Caco-2 (cell line): ENCODE results near the gene IQCF5. TPM values are rescaled to one million over a fixed set of nuclear protein-coding genes. Genes with fewer than 3 reads are reported as not detected.

Experiments used
- BruUV-seq: library from RNA; stranded (reverse); fragments of 400-500 nt; replicated peaks from 2 replicates; lab custom pipeline; 2021; lab: Mats Ljungman, UMichigan
- CTCF ChIA-PET: fragments of 300-600 bp; sonication (Branson Sonifier 250); formaldehyde crosslinking; loops from one replicate; lab custom pipeline; 2022; ENCODE audit warnings: antibody characterized with exemption; lab: Charles Lee
- POLR2A ChIA-PET: fragments of 300-600 bp; sonication (Branson Sonifier 250); formaldehyde crosslinking; loops from one replicate; lab custom pipeline; 2022; ENCODE audit warnings: antibody characterized with exemption; lab: Charles Lee
- DNase-seq, 2 experiments: peaks; one replicate each; pipeline versions ENCODE4 v3.0.0 to v3.0.0-alpha.2; 2020 to 2022
- H3K27me3 ChIP-seq: replicated peaks from 2 replicates; pipeline ENCODE4 v1.6.0; 2011; ENCODE audit warnings: low read length; ENCODE audit not compliant: control insufficient read depth, insufficient read depth
- H3K36me3 ChIP-seq: 2 replicates; pipeline ENCODE4 v1.5.1; 2011; ENCODE audit warnings: low read length; ENCODE audit not compliant: control insufficient read depth, insufficient read depth
- H3K4me1 ChIP-seq: fragments of 250-450 bp; sonication (Bioruptor Pico); 2 replicates; pipeline ENCODE4 v1.5.1; 2020; ENCODE audit warnings: mild to moderate bottlenecking
- H3K4me3 ChIP-seq: 2 replicates; pipeline ENCODE4 v1.5.1; 2011; ENCODE audit warnings: low read depth, mild to moderate bottlenecking, control low read depth, low read length
- H3K9me3 ChIP-seq: fragments of 250-450 bp; sonication (Bioruptor Pico); 2 replicates; pipeline ENCODE4 v1.5.1; 2020; ENCODE audit warnings: mild to moderate bottlenecking, moderate library complexity
- H3K27ac Mint-ChIP-seq: one replicate; pipeline ENCODE4 v1.8.0; 2022; ENCODE audit warnings: mixed read lengths; ENCODE audit not compliant: unreplicated experiment
- H3K27me3 Mint-ChIP-seq: one replicate; pipeline ENCODE4 v1.8.0; 2022; ENCODE audit warnings: mixed read lengths; ENCODE audit not compliant: insufficient read depth, unreplicated experiment
- H3K36me3 Mint-ChIP-seq: one replicate; pipeline ENCODE4 v1.8.0; 2022; ENCODE audit warnings: mild to moderate bottlenecking, mixed read lengths; ENCODE audit not compliant: insufficient read depth, unreplicated experiment
- H3K4me1 Mint-ChIP-seq: one replicate; pipeline ENCODE4 v1.8.0; 2022; ENCODE audit warnings: low read depth, mixed read lengths; ENCODE audit not compliant: unreplicated experiment
- H3K4me3 Mint-ChIP-seq: one replicate; pipeline ENCODE4 v1.8.0; 2022; ENCODE audit warnings: mild to moderate bottlenecking, moderate library complexity, mixed read lengths; ENCODE audit not compliant: unreplicated experiment
- H3K9me3 Mint-ChIP-seq: one replicate; pipeline ENCODE4 v1.8.0; 2022; ENCODE audit warnings: mixed read lengths; ENCODE audit not compliant: unreplicated experiment
- CTCF ChIP-seq, 2 experiments: fragments of 200-600 bp in 1 of 2; IDR thresholded peaks; 1 replicate in 1 of 2; 2 replicates in 1 of 2; pipeline versions ENCODE4 v1.5.1 to v1.8.0; 2011 to 2022; ENCODE audit warnings: antibody characterized with exemption in 1 of 2, control low read depth in 1 of 2, inconsistent platforms in 1 of 2, low read depth in 1 of 2, low read length in 1 of 2, mild to moderate bottlenecking in 1 of 2, moderate library complexity in 1 of 2; ENCODE audit not compliant: insufficient read depth in 1 of 2, severe bottlenecking in 1 of 2, unreplicated experiment in 1 of 2
- intact Hi-C: fragments of 100-400 bp; cut with micrococcal nuclease; formaldehyde crosslinking; loops from one replicate; pipeline ENCODE4 v1.10.0; 2022; ENCODE audit not compliant: unreplicated experiment
- total RNA-seq: library from RNA; stranded (reverse); gene quantifications from 2 replicates; pipeline ENCODE4 v1.2.3, GENCODE V29; 2022

The IQCF5 gene
- total RNA-seq, 1 experiment from 2014 or later: not detected

- H3K4me1 ChIP-seq: no peaks in the 10 kb centered on the region
- no peaks in the 10 kb centered on the region for H3K36me3 Mint-ChIP-seq
- no peak overlapping the region for H3K4me3 Mint-ChIP-seq
- BruUV-seq: no TSS peak
- ChIA-PET CTCF (no interaction called here), POLR2A (no interaction called here)
- peaks cover 7% of the 10 kb centered on the region; the same call in 1 of the 2 replicates for H3K9me3 ChIP-seq
- no peaks in the 10 kb centered on the region; the same call in 1 of the 2 replicates for H3K27me3 ChIP-seq
- no peak for DNase-seq
- peaks cover 35% of the 10 kb centered on the region for H3K27me3 Mint-ChIP-seq
- no peak for TF ChIP-seq CTCF (IDR thresholded peaks at IDR 0.05; ENCODE audit: insufficient read depth in 1 of 2, low read depth in 1 of 2, low read length in 1 of 2, severe bottlenecking in 1 of 2, unreplicated experiment in 1 of 2)
- H3K4me3 ChIP-seq: no peak overlapping the region
- no peaks in the 10 kb centered on the region for H3K36me3 ChIP-seq
- intact Hi-C loops: no loop called here
- peaks cover 14% of the 10 kb centered on the region for H3K9me3 Mint-ChIP-seq
- no peaks in the 10 kb centered on the region for H3K4me1 Mint-ChIP-seq
- no peak overlapping the region for H3K27ac Mint-ChIP-seq
Measured at GRCh38 chr3:51845129-51845528, 30.3 kb downstream of the IQCF5 start.

GRCh38 chr3:51836606-51837005 is 38.8 kb downstream of the IQCF5 start:
- BruUV-seq: no TSS peak

GRCh38 chr3:51830836-51831385 is 44.5 kb downstream of the IQCF5 start:
- CTCF ChIA-PET: no interaction called here
- Histone ChIP-seq H3K9me3 (peaks cover 5% of the 10 kb centered on the region), H3K36me3 (no peaks in the 10 kb centered on the region), H3K4me3 (no peak overlapping the region), H3K27me3 (no peaks in the 10 kb centered on the region), H3K4me1 (no peaks in the 10 kb centered on the region)
- H3K9me3 Mint-ChIP-seq: peaks cover 27% of the 10 kb centered on the region
- no TSS peak for BruUV-seq
- intact Hi-C loops: no loop called here
- H3K4me3 Mint-ChIP-seq: no peak overlapping the region
- no peak overlapping the region for H3K27ac Mint-ChIP-seq
- H3K4me1 Mint-ChIP-seq: no peaks in the 10 kb centered on the region
- H3K36me3 Mint-ChIP-seq: no peaks in the 10 kb centered on the region
- POLR2A ChIA-PET: no interaction called here
- no peak for DNase-seq
- peaks cover 11% of the 10 kb centered on the region for H3K27me3 Mint-ChIP-seq
- no peak for TF ChIP-seq CTCF (IDR thresholded peaks at IDR 0.05; ENCODE audit: insufficient read depth in 1 of 2, low read depth in 1 of 2, low read length in 1 of 2, severe bottlenecking in 1 of 2, unreplicated experiment in 1 of 2)

More at GRCh38 chr3:51836606-51837005, 38.8 kb downstream of the IQCF5 start:
- ChIA-PET CTCF (no interaction called here), POLR2A (no interaction called here)
- Mint-ChIP-seq H3K4me1 (no peaks in the 10 kb centered on the region), H3K9me3 (peaks cover 17% of the 10 kb centered on the region), H3K27me3 (peaks cover 19% of the 10 kb centered on the region), H3K36me3 (no peaks in the 10 kb centered on the region), H3K4me3 (no peak overlapping the region), H3K27ac (no peak overlapping the region)
- Histone ChIP-seq H3K4me3 (no peak overlapping the region), H3K36me3 (no peaks in the 10 kb centered on the region), H3K27me3 (no peaks in the 10 kb centered on the region; the same call in 1 of the 2 replicates), H3K4me1 (no peaks in the 10 kb centered on the region), H3K9me3 (peaks cover 5% of the 10 kb centered on the region)
- intact Hi-C loops: no loop called here
- no peak for DNase-seq
- no peak for TF ChIP-seq CTCF (IDR thresholded peaks at IDR 0.05; ENCODE audit: insufficient read depth in 1 of 2, low read depth in 1 of 2, low read length in 1 of 2, severe bottlenecking in 1 of 2, unreplicated experiment in 1 of 2)
